RWPE2 (cell line): ENCODE data around the gene SLC6A3.

ENCODE experiments used
- ATAC-seq: fragments of 200-7000 bp; cut with Tn5 transposase; 3 replicates; pipeline ENCODE4 v1.9.1; 2021; ENCODE audit warnings: low read depth
- DNase-seq: peaks from one replicate; pipeline ENCODE4 v3.0.0-alpha.2; 2020; ENCODE audit warnings: low spot score
- H3K27ac ChIP-seq: fragments of 450-650 bp; 2 replicates; pipeline ENCODE4 v1.5.1; 2017; ENCODE audit warnings: mild to moderate bottlenecking; ENCODE audit not compliant: poor library complexity, severe bottlenecking
- H3K27me3 ChIP-seq: fragments of 250-450 bp; sonication (Bioruptor Pico); 2 replicates; pipeline ENCODE4 v1.5.1; 2021; ENCODE audit warnings: mild to moderate bottlenecking, moderate library complexity; ENCODE audit not compliant: insufficient read depth, poor library complexity, severe bottlenecking
- H3K36me3 ChIP-seq: fragments of 250-450 bp; sonication (Bioruptor Pico); 2 replicates; pipeline ENCODE4 v1.5.1; 2020; ENCODE audit warnings: low read depth, mild to moderate bottlenecking, moderate library complexity
- H3K4me1 ChIP-seq: fragments of 250-450 bp; sonication (Bioruptor Pico); 2 replicates; pipeline ENCODE4 v1.5.1; 2021; ENCODE audit warnings: mild to moderate bottlenecking, moderate library complexity; ENCODE audit not compliant: insufficient read depth, poor library complexity, severe bottlenecking
- H3K4me3 ChIP-seq: fragments of 250-450 bp; sonication (Bioruptor Pico); 2 replicates; pipeline ENCODE4 v1.5.1; 2021; ENCODE audit warnings: mild to moderate bottlenecking, moderate library complexity; ENCODE audit not compliant: severe bottlenecking
- H3K9me3 ChIP-seq: fragments of 250-450 bp; sonication (Bioruptor Pico); 2 replicates; pipeline ENCODE4 v1.5.1; 2021; ENCODE audit warnings: mild to moderate bottlenecking, moderate library complexity; ENCODE audit not compliant: severe bottlenecking
- CTCF ChIP-seq: fragments of 450-650 bp; IDR thresholded peaks from one replicate; pipeline ENCODE4 v1.5.1; 2017; ENCODE audit warnings: mild to moderate bottlenecking, moderate library complexity; ENCODE audit not compliant: poor library complexity, severe bottlenecking

Gene SLC6A3

GRCh38 chr5:1391691-1392090 lies 53.5 kb downstream of the SLC6A3 start:
- TF ChIP-seq CTCF, result no peak
- Histone ChIP-seq H3K9me3 (no peaks in the 10 kb centered on the region), H3K27me3 (peaks cover 71% of the 10 kb centered on the region), H3K4me3 (no peak overlapping the region), H3K36me3 (no peaks in the 10 kb centered on the region), H3K4me1 (no peaks in the 10 kb centered on the region), H3K27ac (no peak overlapping the region)
- ATAC-seq (no peak), DNase-seq (no peak)

GRCh38 chr5:1390861-1391600 lies 54.2 kb downstream of the SLC6A3 start:
- Histone ChIP-seq H3K9me3 (no peaks in the 10 kb centered on the region), H3K36me3 (no peaks in the 10 kb centered on the region), H3K4me1 (no peaks in the 10 kb centered on the region), H3K27me3 (peaks cover 69% of the 10 kb centered on the region), H3K4me3 (no peak overlapping the region), H3K27ac (no peak overlapping the region)
- DNase-seq (no peak), ATAC-seq (no peak)
- TF ChIP-seq CTCF, result no peak

- no peak for TF ChIP-seq CTCF
- H3K4me3 ChIP-seq, result no peak overlapping the region
- H3K27ac ChIP-seq, result no peak overlapping the region
- H3K36me3 ChIP-seq, result no peaks in the 10 kb centered on the region
- DNase-seq (no peak), ATAC-seq (no peak)
- no peaks in the 10 kb centered on the region for H3K4me1 ChIP-seq
- peaks cover 62% of the 10 kb centered on the region for H3K27me3 ChIP-seq
- H3K9me3 ChIP-seq, result no peaks in the 10 kb centered on the region
Measured at GRCh38 chr5:1390333-1390732, 54.9 kb downstream of the SLC6A3 start.

GRCh38 chr5:1388383-1388967 lies 56.8 kb downstream of the SLC6A3 start:
- peaks cover 46% of the 10 kb centered on the region for H3K27me3 ChIP-seq
- no peak for DNase-seq
- no peak for ATAC-seq
- no peaks in the 10 kb centered on the region for H3K36me3 ChIP-seq
- H3K4me1 ChIP-seq, result no peaks in the 10 kb centered on the region
- no peak for TF ChIP-seq CTCF
- H3K4me3 ChIP-seq, result no peak overlapping the region
- no peaks in the 10 kb centered on the region for H3K9me3 ChIP-seq
- H3K27ac ChIP-seq, result no peak overlapping the region

- DNase-seq (no peak), ATAC-seq (no peak)
- H3K36me3 ChIP-seq, result no peaks in the 10 kb centered on the region
- no peaks in the 10 kb centered on the region for H3K9me3 ChIP-seq
- no peak overlapping the region for H3K27ac ChIP-seq
- H3K27me3 ChIP-seq, result peaks cover 41% of the 10 kb centered on the region
- no peaks in the 10 kb centered on the region for H3K4me1 ChIP-seq
- H3K4me3 ChIP-seq, result no peak overlapping the region
- TF ChIP-seq CTCF, result no peak
Measured at GRCh38 chr5:1387876-1388275, 57.4 kb downstream of the SLC6A3 start.
